ENCODE data around the gene EHBP1L1. TPM values are rescaled to one million over a fixed set of nuclear protein-coding genes. Genes with fewer than 3 reads are reported as not detected.

EHBP1L1 gene
- total RNA-seq, 6 donors from 2014 or later = 70.4 to 220 (median 133) TPM

GRCh38 chr11:65615229-65615949 is 39.5 kb downstream of the EHBP1L1 start, which contains the start of gene PCNX3:
Gene PCNX3, plus strand, starts transcription at chr11:65615776. Its CDS starts 536 bp downstream, at chr11:65616312.
- Histone ChIP-seq H3K4me1 (peaks cover 37 to 59% (median 47%) of the 10 kb centered on the region in 4 donors), H3K36me3 (peaks cover 21 to 43% (median 34%) of the 10 kb centered on the region in 4 donors), H3K4me3 (peak within 1 kb of the TSS; percentile 94 to 100 (median 98)), H3K9me3 (no peaks in the 10 kb centered on the region), H3K27me3 (no peaks in the 10 kb centered on the region), H3K27ac (peak within 1 kb of the TSS; percentile 94 to 96 (median 95))
- TF ChIP-seq CTCF (IDR thresholded peaks at IDR 0.05) (peak in 1 of 6 experiments; percentile 28), EP300 (IDR thresholded peaks at IDR 0.05) (no peak), POLR2AphosphoS5 (IDR thresholded peaks at IDR 0.05) (peak; percentile 59 to 80), POLR2A (IDR thresholded peaks at IDR 0.05) (peak in 3 of 4 donors; percentile 25 to 75 (median 57))
- ATAC-seq (ENCODE audit: low FRiP score in 2 of 2) (peak; percentile 89 to 95), DNase-seq (peak; percentile 95 to 100)
- WGBS, 2 donors = 0 to 1% methylated on average over 33 to 40 of the region's 55 CpGs

GRCh38 chr11:65615950-65616574 is 40.2 kb downstream of the EHBP1L1 start:
- no peak for ATAC-seq (ENCODE audit: low FRiP score in 2 of 2)
- Histone ChIP-seq H3K9me3 (no peaks in the 10 kb centered on the region), H3K27ac (peak overlapping the region; percentile 94 to 96 (median 95)), H3K4me3 (peak overlapping the region; percentile 94 to 100 (median 98)), H3K36me3 (peaks cover 21 to 50% (median 41%) of the 10 kb centered on the region in 4 donors), H3K4me1 (peaks cover 32 to 56% (median 40%) of the 10 kb centered on the region in 4 donors), H3K27me3 (no peaks in the 10 kb centered on the region)
- peak in 1 of 2 donors; percentile 94 for DNase-seq
- no peak for TF ChIP-seq CTCF (IDR thresholded peaks at IDR 0.05)
- no peak for TF ChIP-seq POLR2AphosphoS5 (IDR thresholded peaks at IDR 0.05)
- TF ChIP-seq EP300 (IDR thresholded peaks at IDR 0.05) = no peak
- no peak for TF ChIP-seq POLR2A (IDR thresholded peaks at IDR 0.05)
- 3% methylated on average over 8 to 15 of the region's 50 CpGs for WGBS, 2 donors

- no peak for DNase-seq
- Histone ChIP-seq H3K9me3 (no peaks in the 10 kb centered on the region), H3K36me3 (peaks cover 21 to 55% (median 43%) of the 10 kb centered on the region in 4 donors), H3K27me3 (no peaks in the 10 kb centered on the region), H3K4me3 (peak overlapping the region; percentile 94 to 100 (median 98)), H3K4me1 (peaks cover 27 to 51% (median 35%) of the 10 kb centered on the region in 4 donors), H3K27ac (peak overlapping the region; percentile 94 to 96 (median 95))
- ATAC-seq (ENCODE audit: low FRiP score in 2 of 2) = no peak
- whole genome bisulfite sequencing, 2 donors = 56 to 71% methylated on average over 10 of the region's 10 CpGs
- TF ChIP-seq POLR2A (IDR thresholded peaks at IDR 0.05) (no peak), POLR2AphosphoS5 (IDR thresholded peaks at IDR 0.05) (no peak), EP300 (IDR thresholded peaks at IDR 0.05) (no peak), CTCF (IDR thresholded peaks at IDR 0.05) (no peak)
These were observed 40.7 kb downstream of the EHBP1L1 start for GRCh38 chr11:65616575-65617001.

- 88 to 94% methylated on average over 8 to 17 of the region's 17 CpGs for WGBS, 2 donors
- Histone ChIP-seq H3K4me3 (peak overlapping the region in 1 of 4 donors; percentile 99), H3K4me1 (peaks cover 24 to 44% (median 29%) of the 10 kb centered on the region in 4 donors), H3K36me3 (peaks cover 21 to 59% (median 45%) of the 10 kb centered on the region in 4 donors), H3K27me3 (no peaks in the 10 kb centered on the region), H3K27ac (peak overlapping the region in 1 of 4 donors; percentile 95), H3K9me3 (no peaks in the 10 kb centered on the region)
- ATAC-seq (ENCODE audit: low FRiP score in 2 of 2) (no peak), DNase-seq (no peak)
- TF ChIP-seq CTCF (IDR thresholded peaks at IDR 0.05) (no peak), EP300 (IDR thresholded peaks at IDR 0.05) (no peak), POLR2AphosphoS5 (IDR thresholded peaks at IDR 0.05) (no peak), POLR2A (IDR thresholded peaks at IDR 0.05) (no peak)
These were observed 41.4 kb downstream of the EHBP1L1 start for GRCh38 chr11:65617136-65617850.
